Osteocyte (in vitro differentiated cells): Measurements from ENCODE around the gene WARS2. TPM values are rescaled to one million over a fixed set of nuclear protein-coding genes. Genes with fewer than 3 reads are reported as not detected.

ENCODE experiments used
- DNase-seq: peaks from one replicate; pipeline ENCODE4 v3.0.0; 2021; ENCODE audit warnings: mixed read lengths; ENCODE audit not compliant: unreplicated experiment; ENCODE audit errors: extremely low spot score
- H3K27ac Mint-ChIP-seq: one replicate; pipeline ENCODE4 v1.8.0; 2021; ENCODE audit warnings: mild to moderate bottlenecking, mixed read lengths; ENCODE audit not compliant: unreplicated experiment
- H3K27me3 Mint-ChIP-seq: one replicate; pipeline ENCODE4 v1.8.0; 2021; ENCODE audit warnings: mixed read lengths; ENCODE audit not compliant: unreplicated experiment
- H3K36me3 Mint-ChIP-seq: one replicate; pipeline ENCODE4 v1.8.0; 2021; ENCODE audit warnings: mixed read lengths; ENCODE audit not compliant: unreplicated experiment
- H3K4me1 Mint-ChIP-seq: one replicate; pipeline ENCODE4 v1.8.0; 2021; ENCODE audit warnings: mixed read lengths; ENCODE audit not compliant: unreplicated experiment
- H3K4me3 Mint-ChIP-seq: one replicate; pipeline ENCODE4 v1.8.0; 2021; ENCODE audit warnings: mild to moderate bottlenecking, moderate library complexity, mixed read lengths; ENCODE audit not compliant: unreplicated experiment
- H3K9me3 Mint-ChIP-seq: one replicate; pipeline ENCODE4 v1.8.0; 2021; ENCODE audit warnings: mixed read lengths; ENCODE audit not compliant: unreplicated experiment
- CTCF ChIP-seq: fragments of 200-600 bp; sonication (generic); IDR thresholded peaks from 2 replicates; pipeline ENCODE4 v1.5.0; 2021; ENCODE audit warnings: antibody characterized with exemption, mild to moderate bottlenecking, moderate library complexity
- total RNA-seq: library from RNA; stranded (reverse); gene quantifications from 2 replicates; pipeline ENCODE4 v1.2.1, GENCODE V29; 2021

WARS2 gene
- total RNA-seq, 1 donor from 2014 or later, result 13.2 TPM

GRCh38 chr1:119079881-119080280 lies 60.6 kb downstream of the WARS2 start:
- no peak for TF ChIP-seq CTCF
- DNase-seq, result no peak
- Mint-ChIP-seq H3K36me3 (peaks cover 3% of the 10 kb centered on the region), H3K4me3 (no peak overlapping the region), H3K4me1 (peaks cover 23% of the 10 kb centered on the region), H3K9me3 (no peaks in the 10 kb centered on the region), H3K27ac (peak overlapping the region; percentile 73), H3K27me3 (no peaks in the 10 kb centered on the region)

DNA sequence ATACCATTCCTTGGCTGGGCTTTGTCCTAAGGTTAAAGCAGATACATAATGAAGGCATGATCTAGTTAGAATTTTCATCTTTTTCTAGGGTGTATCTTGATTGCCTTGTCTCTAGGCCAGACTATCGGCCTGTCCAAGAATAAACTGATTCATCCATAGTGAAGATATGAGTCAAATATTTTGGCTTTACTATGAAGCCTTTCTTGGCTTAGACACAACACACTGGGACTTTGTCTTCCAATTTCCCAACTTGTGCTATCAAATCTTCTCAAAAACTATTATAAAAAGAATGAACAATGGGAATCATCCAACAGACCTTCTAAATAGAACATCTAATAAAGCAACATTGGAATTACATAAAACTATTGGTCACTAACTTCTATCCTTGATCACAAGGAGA lies 64.8 kb downstream of the WARS2 start:
- Mint-ChIP-seq H3K4me3 (no peak overlapping the region), H3K36me3 (peaks cover 3% of the 10 kb centered on the region), H3K27ac (no peak overlapping the region), H3K27me3 (no peaks in the 10 kb centered on the region), H3K9me3 (peaks cover 6% of the 10 kb centered on the region), H3K4me1 (peaks cover 11% of the 10 kb centered on the region)
- DNase-seq, result no peak
- no peak for TF ChIP-seq CTCF

GRCh38 chr1:119071321-119071720 lies 69.1 kb downstream of the WARS2 start:
- H3K27me3 Mint-ChIP-seq, result no peaks in the 10 kb centered on the region
- TF ChIP-seq CTCF, result no peak

GRCh38 chr1:119069682-119070081 lies 70.8 kb downstream of the WARS2 start:
- no peaks in the 10 kb centered on the region for H3K36me3 Mint-ChIP-seq
- peaks cover 11% of the 10 kb centered on the region for H3K4me1 Mint-ChIP-seq
- no peak overlapping the region for H3K4me3 Mint-ChIP-seq
- H3K9me3 Mint-ChIP-seq, result peaks cover 5% of the 10 kb centered on the region
- no peak overlapping the region for H3K27ac Mint-ChIP-seq
- H3K27me3 Mint-ChIP-seq, result no peaks in the 10 kb centered on the region
- DNase-seq, result no peak
- no peak for TF ChIP-seq CTCF

More at GRCh38 chr1:119071321-119071720, 69.1 kb downstream of the WARS2 start:
- no peak overlapping the region for H3K27ac Mint-ChIP-seq
- H3K4me3 Mint-ChIP-seq, result no peak overlapping the region
- peaks cover 6% of the 10 kb centered on the region for H3K9me3 Mint-ChIP-seq
- peaks cover 3% of the 10 kb centered on the region for H3K36me3 Mint-ChIP-seq
- DNase-seq, result no peak
- H3K4me1 Mint-ChIP-seq, result peaks cover 11% of the 10 kb centered on the region

DNA sequence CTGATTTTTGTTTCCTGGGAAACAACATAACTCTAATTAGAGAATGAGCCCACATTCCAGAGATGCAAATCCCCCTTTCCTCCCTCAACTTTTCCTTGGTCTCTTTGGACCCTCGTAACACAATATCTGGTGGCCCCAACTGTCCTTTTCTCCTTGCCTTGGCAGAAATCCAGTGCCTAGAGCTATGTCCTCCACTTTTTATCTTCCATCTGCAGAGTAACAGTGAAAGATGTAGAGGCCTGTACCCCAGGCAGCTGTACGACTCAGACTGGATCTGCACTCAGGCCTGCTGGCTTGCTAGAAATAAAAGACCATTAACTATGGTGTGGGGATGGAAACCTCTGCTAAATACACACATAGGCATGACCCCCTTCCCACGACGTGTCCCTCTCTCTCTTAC lies 72.0 kb downstream of the WARS2 start:
- peak overlapping the region; percentile 82 for H3K27ac Mint-ChIP-seq
- no peaks in the 10 kb centered on the region for H3K36me3 Mint-ChIP-seq
- TF ChIP-seq CTCF, result no peak
- peaks cover 11% of the 10 kb centered on the region for H3K4me1 Mint-ChIP-seq
- DNase-seq, result no peak
- H3K9me3 Mint-ChIP-seq, result peaks cover 3% of the 10 kb centered on the region
- H3K27me3 Mint-ChIP-seq, result no peaks in the 10 kb centered on the region
- no peak overlapping the region for H3K4me3 Mint-ChIP-seq
